T-helper 17 cell (primary cell): ENCODE data around the gene SLC50A1. TPM values are rescaled to one million over a fixed set of nuclear protein-coding genes. Genes with fewer than 3 reads are reported as not detected.
"Not testable (repeated sequence)": the region's sequence is repeated elsewhere in the genome, so short reads cannot be mapped to it uniquely, and the experiment has no call there.

ENCODE experiments used
- ATAC-seq: fragments of 150-1000 bp; cut with Tn5 transposase; 2 replicates; pipeline ENCODE4 v1.10.0; 2021; ENCODE audit warnings: mild to moderate bottlenecking, moderate library complexity
- DNase-seq, 3 donors: peaks; one replicate each; pipeline versions ENCODE4 v3.0.0 to v3.0.0-alpha.2; 2020 to 2021
- H3K9me3 ChIP-seq: one replicate; pipeline ENCODE4 v1.7.0; 2013; ENCODE audit warnings: low read length, mild to moderate bottlenecking; ENCODE audit not compliant: control insufficient read depth, poor library complexity, severe bottlenecking
- H3K27ac Mint-ChIP-seq: one replicate; pipeline ENCODE4 v1.8.0; 2022; ENCODE audit warnings: mild to moderate bottlenecking, moderate library complexity, mixed read lengths
- H3K27me3 Mint-ChIP-seq: one replicate; pipeline ENCODE4 v1.8.0; 2022; ENCODE audit warnings: mixed read lengths
- H3K36me3 Mint-ChIP-seq: one replicate; pipeline ENCODE4 v1.8.0; 2022; ENCODE audit warnings: low read depth, mixed read lengths
- H3K4me1 Mint-ChIP-seq: one replicate; pipeline ENCODE4 v1.8.0; 2022; ENCODE audit warnings: mild to moderate bottlenecking, mixed read lengths
- H3K4me3 Mint-ChIP-seq: one replicate; pipeline ENCODE4 v1.8.0; 2022; ENCODE audit warnings: mild to moderate bottlenecking, moderate library complexity, mixed read lengths
- total RNA-seq, 4 donors: library from RNA in 2 of 4; stranded (reverse) in 2 of 4; gene quantifications; one replicate each; pipeline ENCODE4 v1.2.3 and lab custom pipeline; 2022 to 2026

Gene SLC50A1
- total RNA-seq, 2 donors from 2014 or later, result 25.6 to 27.8 TPM

GRCh38 chr1:155133799-155134281 is 1.8 kb upstream of the SLC50A1 start:
- DNase-seq (no peak), ATAC-seq (no peak)
- H3K27ac Mint-ChIP-seq, result no peak overlapping the region
- peaks cover 9% of the 10 kb centered on the region for H3K27me3 Mint-ChIP-seq
- peak overlapping the region; percentile 55 for H3K4me3 Mint-ChIP-seq
- no peaks in the 10 kb centered on the region for H3K9me3 ChIP-seq
- H3K36me3 Mint-ChIP-seq, result peaks cover 2% of the 10 kb centered on the region
- H3K4me1 Mint-ChIP-seq, result peaks cover 41% of the 10 kb centered on the region

- peaks cover 5% of the 10 kb centered on the region for H3K27me3 Mint-ChIP-seq
- H3K4me3 Mint-ChIP-seq, result peak overlapping the region; percentile 99
- peaks cover 39% of the 10 kb centered on the region for H3K4me1 Mint-ChIP-seq
- ATAC-seq (no peak), DNase-seq (no peak)
- peaks cover 2% of the 10 kb centered on the region for H3K36me3 Mint-ChIP-seq
- peak overlapping the region; percentile 99 for H3K27ac Mint-ChIP-seq
- H3K9me3 ChIP-seq, result no peaks in the 10 kb centered on the region
These were observed 1.3 kb upstream of the SLC50A1 start for GRCh38 chr1:155134322-155134721.

- peak in 1 of 3 donors; percentile 39 for DNase-seq
- Mint-ChIP-seq H3K4me1 (peaks cover 38% of the 10 kb centered on the region), H3K27ac (peak overlapping the region; percentile 99), H3K4me3 (peak overlapping the region; percentile 99), H3K36me3 (peaks cover 2% of the 10 kb centered on the region), H3K27me3 (no peaks in the 10 kb centered on the region)
- H3K9me3 ChIP-seq, result no peaks in the 10 kb centered on the region
- ATAC-seq, result no peak
These were observed 705 bp upstream of the SLC50A1 start for GRCh38 chr1:155134880-155135414.

- H3K36me3 Mint-ChIP-seq, result peaks cover 4% of the 10 kb centered on the region
- peak overlapping the region; percentile 99 for H3K4me3 Mint-ChIP-seq
- DNase-seq (no peak), ATAC-seq (no peak)
- no peaks in the 10 kb centered on the region for H3K9me3 ChIP-seq
- H3K27ac Mint-ChIP-seq, result peak overlapping the region; percentile 99
- peaks cover 40% of the 10 kb centered on the region for H3K4me1 Mint-ChIP-seq
- H3K27me3 Mint-ChIP-seq, result no peaks in the 10 kb centered on the region
These were observed 1.1 kb downstream of the SLC50A1 start for GRCh38 chr1:155136748-155137147.

- Mint-ChIP-seq H3K4me3 (peak overlapping the region; percentile 99), H3K36me3 (peaks cover 4% of the 10 kb centered on the region), H3K27me3 (peaks cover under 1% of the 10 kb centered on the region), H3K4me1 (peaks cover 40% of the 10 kb centered on the region), H3K27ac (peak overlapping the region; percentile 99)
- no peak for ATAC-seq
- no peak for DNase-seq
- no peaks in the 10 kb centered on the region for H3K9me3 ChIP-seq
These were observed 1.7 kb downstream of the SLC50A1 start for GRCh38 chr1:155137154-155137949.

GRCh38 chr1:155139895-155140629 is 4.4 kb downstream of the SLC50A1 start, which contains the start of gene DPM3:
DPM3 (minus strand) TSS chr1:155140531; CDS start chr1:155140240, 291 bp downstream.
- ATAC-seq, result peak; percentile 71
- no peaks in the 10 kb centered on the region for H3K9me3 ChIP-seq

GRCh38 chr1:155140630-155140953 is 4.9 kb downstream of the SLC50A1 start:
- DNase-seq (no peak), ATAC-seq (no peak)
- Mint-ChIP-seq H3K27me3 (peaks cover 13% of the 10 kb centered on the region), H3K4me3 (peak overlapping the region; percentile 99), H3K27ac (peak overlapping the region; percentile 88), H3K4me1 (peaks cover 30% of the 10 kb centered on the region), H3K36me3 (peaks cover 4% of the 10 kb centered on the region)
- H3K9me3 ChIP-seq, result no peaks in the 10 kb centered on the region

More at GRCh38 chr1:155139895-155140629, 4.4 kb downstream of the SLC50A1 start, which contains the start of gene DPM3:
- DNase-seq, result peak; percentile 77 to 82 (median 78)
- Mint-ChIP-seq H3K4me3 (peak within 1 kb of the TSS; percentile 99), H3K27ac (peak within 1 kb of the TSS; percentile 88), H3K4me1 (peaks cover 35% of the 10 kb centered on the region), H3K27me3 (peaks cover 7% of the 10 kb centered on the region), H3K36me3 (peaks cover 4% of the 10 kb centered on the region)

GRCh38 chr1:155141749-155142148 is 6.1 kb downstream of the SLC50A1 start:
- H3K4me3 Mint-ChIP-seq, result no peak overlapping the region
- no peaks in the 10 kb centered on the region for H3K9me3 ChIP-seq
- no peak overlapping the region for H3K27ac Mint-ChIP-seq
- peaks cover 23% of the 10 kb centered on the region for H3K27me3 Mint-ChIP-seq
- DNase-seq, result no peak
- H3K36me3 Mint-ChIP-seq, result peaks cover 2% of the 10 kb centered on the region
- ATAC-seq, result no peak
- peaks cover 28% of the 10 kb centered on the region for H3K4me1 Mint-ChIP-seq

GRCh38 chr1:155145491-155145890 is 9.8 kb downstream of the SLC50A1 start:
- Mint-ChIP-seq H3K4me3 (no peak overlapping the region), H3K36me3 (no peaks in the 10 kb centered on the region), H3K27me3 (peaks cover 35% of the 10 kb centered on the region), H3K27ac (no peak overlapping the region), H3K4me1 (peaks cover 9% of the 10 kb centered on the region)
- DNase-seq, result no peak
- no peaks in the 10 kb centered on the region for H3K9me3 ChIP-seq
- ATAC-seq, result no peak

- H3K9me3 ChIP-seq, H3K27ac Mint-ChIP-seq, H3K4me3 Mint-ChIP-seq, H3K27me3 Mint-ChIP-seq, ATAC-seq, H3K36me3 Mint-ChIP-seq, H3K4me1 Mint-ChIP-seq, DNase-seq: not testable (repeated sequence)
These were observed 20.5 kb downstream of the SLC50A1 start for GRCh38 chr1:155155996-155156643.

- Mint-ChIP-seq H3K27ac (peak overlapping the region; percentile 53), H3K36me3 (no peaks in the 10 kb centered on the region), H3K4me1 (no peaks in the 10 kb centered on the region), H3K4me3 (no peak overlapping the region), H3K27me3 (no peaks in the 10 kb centered on the region)
- no peaks in the 10 kb centered on the region for H3K9me3 ChIP-seq
- DNase-seq (no peak), ATAC-seq (no peak)
These were observed 23.3 kb downstream of the SLC50A1 start for GRCh38 chr1:155158991-155159390.

- H3K27ac Mint-ChIP-seq, result peak overlapping the region; percentile 60
These were observed 24.5 kb downstream of the SLC50A1 start for GRCh38 chr1:155160128-155160527.

GRCh38 chr1:155162631-155163030 is 27.0 kb downstream of the SLC50A1 start:
- not testable (repeated sequence) for H3K4me3 Mint-ChIP-seq, H3K9me3 ChIP-seq, H3K27me3 Mint-ChIP-seq, DNase-seq, H3K27ac Mint-ChIP-seq, ATAC-seq, H3K4me1 Mint-ChIP-seq, H3K36me3 Mint-ChIP-seq

More at GRCh38 chr1:155160128-155160527, 24.5 kb downstream of the SLC50A1 start:
- Mint-ChIP-seq H3K4me3 (no peak overlapping the region), H3K36me3 (no peaks in the 10 kb centered on the region), H3K27me3 (no peaks in the 10 kb centered on the region), H3K4me1 (no peaks in the 10 kb centered on the region)
- DNase-seq (no peak), ATAC-seq (no peak)
- no peaks in the 10 kb centered on the region for H3K9me3 ChIP-seq
